Upper lobe of right lung (tissue), 1 donor: ENCODE results near the gene ABHD12. TPM values are rescaled to one million over a fixed set of nuclear protein-coding genes. Genes with fewer than 3 reads are reported as not detected.

Experiments used
- ATAC-seq: fragments of 200-7000 bp; cut with Tn5 transposase; one replicate; pipeline ENCODE4 v1.9.1; 2020; ENCODE audit warnings: mild to moderate bottlenecking, moderate library complexity
- DNase-seq: peaks from one replicate; pipeline ENCODE4 v3.0.0-alpha.2; 2020
- H3K27ac ChIP-seq: fragments of 200-600 bp; one replicate; pipeline ENCODE4 v1.8.0; 2022
- H3K27me3 ChIP-seq: fragments of 200-600 bp; one replicate; pipeline ENCODE4 v1.8.0; 2022; ENCODE audit warnings: mild to moderate bottlenecking
- H3K36me3 ChIP-seq: fragments of 200-600 bp; one replicate; pipeline ENCODE4 v1.8.0; 2022
- H3K4me1 ChIP-seq: fragments of 200-600 bp; one replicate; pipeline ENCODE4 v1.8.0; 2022
- H3K4me3 ChIP-seq: fragments of 200-600 bp; one replicate; pipeline ENCODE4 v1.8.0; 2022; ENCODE audit warnings: mild to moderate bottlenecking
- H3K9me3 ChIP-seq: fragments of 200-600 bp; one replicate; pipeline ENCODE4 v1.8.0; 2022
- intact Hi-C: fragments of 100-400 bp; cut with DNase I; formaldehyde crosslinking; loops from one replicate; pipeline ENCODE4 v1.11.0; 2022
- total RNA-seq: library from RNA; stranded (reverse); fragmentation: NEBNext Ultra II Directional; extraction: Animal tissue kit (Norgen Biotek cat#: 25700); gene quantifications from one replicate; pipeline ENCODE4 v1.2.1, GENCODE V29; 2021
- TF ChIP-seq, protein P1 (sequence below): fragments of 200-600 bp; IDR thresholded peaks from one replicate; pipeline ENCODE4 v1.8.0; 2022; ENCODE audit warnings: antibody characterized with exemption
- donor health status: DM: no; HTN: yes; CAD: no; lungs with severe emphysema.

The ABHD12 gene
- total RNA-seq, 1 donor from 2014 or later: 45.2 TPM

DNA sequence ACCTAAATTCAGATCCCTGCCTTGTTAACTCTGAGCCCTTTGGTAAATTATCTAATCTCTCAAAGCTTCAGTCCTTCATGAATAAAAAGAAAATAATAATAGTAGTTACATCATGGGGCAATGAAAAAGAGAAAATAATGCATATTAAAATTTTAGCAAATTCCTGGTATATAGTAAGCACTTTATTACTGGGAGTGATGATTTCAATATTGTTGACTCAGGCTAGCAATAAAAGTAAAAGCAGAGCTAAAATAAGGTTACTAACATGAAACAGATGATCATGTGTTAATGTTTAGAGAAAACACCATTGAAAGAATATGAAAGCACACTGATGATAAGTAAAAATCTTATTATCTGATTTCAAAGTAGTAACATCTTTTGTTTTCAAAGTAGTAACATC lies 30.5 kb upstream of the ABHD12 start:
- no peak for ATAC-seq

DNA sequence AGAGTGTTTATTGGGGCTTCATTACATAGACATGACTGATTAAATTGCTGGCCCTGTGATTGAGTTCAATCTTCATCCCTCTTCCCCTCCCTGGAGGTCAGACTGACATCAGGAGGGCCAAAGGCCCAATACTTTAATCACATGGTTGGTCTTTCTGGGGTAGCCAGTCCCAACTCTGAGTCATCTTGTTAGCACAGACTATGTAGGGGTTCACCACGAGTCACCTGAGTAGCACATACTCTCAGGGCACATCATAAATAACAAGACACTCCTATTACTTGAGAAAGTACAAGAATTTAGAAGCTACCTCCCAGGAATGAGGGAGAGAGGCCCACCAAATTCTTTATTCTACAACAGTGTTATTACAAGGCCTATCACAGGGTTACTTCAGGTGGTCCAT lies 28.1 kb upstream of the ABHD12 start:
- Histone ChIP-seq H3K9me3 (no peaks in the 10 kb centered on the region), H3K4me1 (no peaks in the 10 kb centered on the region), H3K4me3 (no peak overlapping the region), H3K27ac (no peak overlapping the region), H3K36me3 (no peaks in the 10 kb centered on the region), H3K27me3 (no peaks in the 10 kb centered on the region)
- DNase-seq: no peak
- intact Hi-C loops: no loop called here
- TF ChIP-seq, protein P1, sequence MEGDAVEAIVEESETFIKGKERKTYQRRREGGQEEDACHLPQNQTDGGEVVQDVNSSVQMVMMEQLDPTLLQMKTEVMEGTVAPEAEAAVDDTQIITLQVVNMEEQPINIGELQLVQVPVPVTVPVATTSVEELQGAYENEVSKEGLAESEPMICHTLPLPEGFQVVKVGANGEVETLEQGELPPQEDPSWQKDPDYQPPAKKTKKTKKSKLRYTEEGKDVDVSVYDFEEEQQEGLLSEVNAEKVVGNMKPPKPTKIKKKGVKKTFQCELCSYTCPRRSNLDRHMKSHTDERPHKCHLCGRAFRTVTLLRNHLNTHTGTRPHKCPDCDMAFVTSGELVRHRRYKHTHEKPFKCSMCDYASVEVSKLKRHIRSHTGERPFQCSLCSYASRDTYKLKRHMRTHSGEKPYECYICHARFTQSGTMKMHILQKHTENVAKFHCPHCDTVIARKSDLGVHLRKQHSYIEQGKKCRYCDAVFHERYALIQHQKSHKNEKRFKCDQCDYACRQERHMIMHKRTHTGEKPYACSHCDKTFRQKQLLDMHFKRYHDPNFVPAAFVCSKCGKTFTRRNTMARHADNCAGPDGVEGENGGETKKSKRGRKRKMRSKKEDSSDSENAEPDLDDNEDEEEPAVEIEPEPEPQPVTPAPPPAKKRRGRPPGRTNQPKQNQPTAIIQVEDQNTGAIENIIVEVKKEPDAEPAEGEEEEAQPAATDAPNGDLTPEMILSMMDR: no peak
- ATAC-seq: no peak

More for the DNA sequence above, 30.5 kb upstream of the ABHD12 start:
- Histone ChIP-seq H3K9me3 (no peaks in the 10 kb centered on the region), H3K4me1 (no peaks in the 10 kb centered on the region), H3K27me3 (no peaks in the 10 kb centered on the region), H3K36me3 (no peaks in the 10 kb centered on the region), H3K27ac (no peak overlapping the region), H3K4me3 (no peak overlapping the region)
- no peak for DNase-seq
- TF ChIP-seq, protein P1: no peak
- intact Hi-C loops: no loop called here

DNA sequence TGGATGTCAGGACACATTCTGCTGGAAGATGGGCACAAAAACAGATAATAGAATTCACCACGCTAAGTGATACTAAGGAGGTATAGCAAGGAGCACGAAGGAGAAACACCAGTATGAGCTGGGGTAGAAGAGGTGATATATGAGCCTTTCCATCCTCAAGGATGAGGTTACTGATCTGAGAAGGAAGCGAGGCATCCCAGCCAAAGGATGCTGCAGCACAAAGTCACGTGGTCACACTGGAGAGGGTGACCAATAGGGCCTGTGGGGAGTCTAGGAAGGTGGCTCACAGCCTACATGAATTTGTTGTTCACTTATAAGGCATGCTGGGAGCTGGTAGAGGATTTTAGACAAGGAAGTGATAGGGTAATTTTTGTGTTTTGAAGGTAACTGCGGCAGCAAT lies 18.3 kb upstream of the ABHD12 start:
- Histone ChIP-seq H3K4me1 (peaks cover 8% of the 10 kb centered on the region), H3K36me3 (no peaks in the 10 kb centered on the region), H3K4me3 (no peak overlapping the region), H3K27me3 (no peaks in the 10 kb centered on the region), H3K9me3 (no peaks in the 10 kb centered on the region), H3K27ac (no peak overlapping the region)
- DNase-seq (no peak), ATAC-seq (no peak)
- TF ChIP-seq, protein P1: no peak
- intact Hi-C loops: loop anchor here (10.0 kb wide), 1 partner anchor 344 kb away; no protein-coding TSS in a partner anchor

DNA sequence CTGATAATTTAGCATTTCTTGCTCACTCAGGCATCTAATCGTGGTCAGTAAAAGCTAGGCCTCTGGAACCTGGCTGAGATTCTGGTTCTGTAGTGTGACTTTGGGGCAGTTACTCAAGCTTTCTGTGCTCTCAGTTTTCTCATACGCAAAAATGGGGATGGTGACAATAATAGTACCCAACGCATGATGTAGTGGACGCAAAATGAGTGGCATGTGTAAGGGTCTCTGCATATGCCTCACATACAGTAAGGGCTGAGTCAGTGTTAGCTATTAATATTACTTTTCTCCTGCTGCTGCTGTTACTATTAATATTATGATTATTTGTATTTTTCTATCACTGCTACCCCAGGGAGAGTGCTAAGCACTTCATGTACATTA lies 17.5 kb upstream of the ABHD12 start:
- DNase-seq: no peak
- H3K27ac ChIP-seq: no peak overlapping the region
- intact Hi-C loops: loop anchor here (10.0 kb wide), 1 partner anchor 343 kb away; no protein-coding TSS in a partner anchor
- ATAC-seq: no peak
- TF ChIP-seq, protein P1: no peak
- no peaks in the 10 kb centered on the region for H3K36me3 ChIP-seq
- H3K27me3 ChIP-seq: no peaks in the 10 kb centered on the region
- H3K9me3 ChIP-seq: no peaks in the 10 kb centered on the region
- peaks cover 8% of the 10 kb centered on the region for H3K4me1 ChIP-seq
- H3K4me3 ChIP-seq: peak overlapping the region; percentile 78

DNA sequence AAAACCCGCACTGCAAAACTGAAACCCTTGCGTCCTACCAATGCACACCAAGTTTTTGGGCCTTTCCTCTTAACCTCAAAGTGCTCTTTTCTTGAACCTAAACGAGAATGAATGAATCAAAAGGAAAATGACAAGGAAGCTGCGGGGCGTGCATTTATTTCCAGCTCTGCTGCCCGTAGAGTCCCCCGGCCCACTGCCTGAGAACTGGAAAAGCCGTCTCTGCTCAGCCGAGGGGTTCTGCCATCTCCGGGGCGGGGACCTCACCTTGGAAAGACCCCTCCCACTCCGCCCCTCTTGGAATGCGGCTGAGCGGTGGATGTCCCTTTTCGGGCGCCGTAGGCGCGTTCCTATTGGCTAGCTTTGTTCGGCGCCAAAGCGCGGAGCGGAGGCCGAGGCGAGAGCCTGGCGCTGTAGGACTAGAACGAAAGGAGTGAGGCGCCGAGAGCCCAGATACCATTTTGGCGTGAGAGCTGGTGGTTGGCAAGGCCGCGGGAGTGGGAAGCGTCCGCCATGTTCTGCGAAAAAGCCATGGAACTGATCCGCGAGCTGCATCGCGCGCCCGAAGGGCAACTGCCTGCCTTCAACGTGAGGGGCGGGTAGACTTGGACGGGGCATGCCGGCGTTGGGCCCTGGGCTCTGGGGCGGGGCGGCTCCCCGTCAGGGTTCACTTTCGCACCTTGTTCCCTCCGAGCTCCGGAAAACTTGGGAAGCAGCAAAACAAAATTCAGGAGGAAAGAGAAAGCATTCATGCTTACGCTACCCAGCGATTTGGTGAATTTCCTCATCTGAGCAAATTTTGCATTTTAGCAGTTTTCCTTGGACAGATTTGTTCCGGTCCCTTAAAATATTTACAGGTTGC lies 16.9 kb upstream of the ABHD12 start, which contains the start of gene GINS1:
TSS of gene GINS1 (plus strand) at position 363 of the 859 bp plus-strand sequence. CDS start at position 511, 148 bp downstream.
- peak within 1 kb of the TSS; percentile 19 for H3K27ac ChIP-seq
- TF ChIP-seq, protein P1: no peak
- H3K4me1 ChIP-seq: peaks cover 8% of the 10 kb centered on the region
- no peaks in the 10 kb centered on the region for H3K9me3 ChIP-seq
- DNase-seq: peak; percentile 92
- intact Hi-C loops: loop anchor here (10.0 kb wide), 1 partner anchor 343 kb away; no protein-coding TSS in a partner anchor
- H3K4me3 ChIP-seq: peak within 1 kb of the TSS; percentile 78
- H3K27me3 ChIP-seq: no peaks in the 10 kb centered on the region
- peak; percentile 98 for ATAC-seq
- H3K36me3 ChIP-seq: no peaks in the 10 kb centered on the region
